ENCODE data around the gene LRRC56. TPM values are rescaled to one million over a fixed set of nuclear protein-coding genes. Genes with fewer than 3 reads are reported as not detected.

LRRC56 gene
- total and polyA plus RNA-seq, 2 of the 13 experiments (the other 11 are each of a cell fraction or from before 2014, with no cell fraction given) = 0.11 to 0.29 TPM

DNA sequence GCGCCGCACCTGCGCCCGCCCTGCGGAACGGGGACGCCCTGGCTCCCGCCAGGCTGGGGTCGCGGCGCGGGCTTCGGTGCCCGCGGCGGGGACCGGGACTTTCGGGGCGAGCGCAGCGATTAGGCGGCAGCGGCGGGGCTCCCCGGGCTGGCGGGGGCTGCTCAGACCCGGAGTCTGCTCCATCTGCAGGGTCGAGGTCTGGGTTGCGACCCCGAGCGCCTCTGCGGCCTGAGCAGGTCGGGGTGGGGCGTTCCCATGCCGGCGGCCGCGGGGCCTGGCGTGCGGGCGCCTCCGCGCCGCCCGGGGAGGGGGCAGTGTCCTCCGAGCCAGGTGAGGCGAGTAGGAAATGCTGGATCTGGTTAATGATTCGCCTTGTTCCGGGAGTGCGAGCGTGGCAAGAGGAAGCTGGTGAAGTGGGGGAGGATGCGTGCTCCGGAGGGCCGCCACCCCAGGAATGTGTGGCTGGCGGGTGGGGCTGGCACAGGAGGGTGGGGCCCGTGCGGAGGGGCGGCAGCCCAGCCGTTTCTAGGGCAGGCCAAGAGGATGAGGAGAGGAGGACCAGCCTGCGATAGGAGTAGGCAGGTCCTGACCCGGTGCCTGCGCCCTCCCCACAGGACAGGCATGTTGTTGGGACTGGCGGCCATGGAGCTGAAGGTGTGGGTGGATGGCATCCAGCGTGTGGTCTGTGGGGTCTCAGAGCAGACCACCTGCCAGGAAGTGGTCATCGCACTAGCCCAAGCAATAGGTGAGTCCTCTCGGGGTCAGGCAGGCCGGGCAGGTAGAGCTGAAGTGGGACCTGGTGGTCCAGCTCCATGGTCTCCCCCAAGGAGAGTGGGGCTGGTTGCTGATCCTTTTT, 24.0 kb downstream of the LRRC56 start (continued):
- TF ChIP-seq, protein P1, sequence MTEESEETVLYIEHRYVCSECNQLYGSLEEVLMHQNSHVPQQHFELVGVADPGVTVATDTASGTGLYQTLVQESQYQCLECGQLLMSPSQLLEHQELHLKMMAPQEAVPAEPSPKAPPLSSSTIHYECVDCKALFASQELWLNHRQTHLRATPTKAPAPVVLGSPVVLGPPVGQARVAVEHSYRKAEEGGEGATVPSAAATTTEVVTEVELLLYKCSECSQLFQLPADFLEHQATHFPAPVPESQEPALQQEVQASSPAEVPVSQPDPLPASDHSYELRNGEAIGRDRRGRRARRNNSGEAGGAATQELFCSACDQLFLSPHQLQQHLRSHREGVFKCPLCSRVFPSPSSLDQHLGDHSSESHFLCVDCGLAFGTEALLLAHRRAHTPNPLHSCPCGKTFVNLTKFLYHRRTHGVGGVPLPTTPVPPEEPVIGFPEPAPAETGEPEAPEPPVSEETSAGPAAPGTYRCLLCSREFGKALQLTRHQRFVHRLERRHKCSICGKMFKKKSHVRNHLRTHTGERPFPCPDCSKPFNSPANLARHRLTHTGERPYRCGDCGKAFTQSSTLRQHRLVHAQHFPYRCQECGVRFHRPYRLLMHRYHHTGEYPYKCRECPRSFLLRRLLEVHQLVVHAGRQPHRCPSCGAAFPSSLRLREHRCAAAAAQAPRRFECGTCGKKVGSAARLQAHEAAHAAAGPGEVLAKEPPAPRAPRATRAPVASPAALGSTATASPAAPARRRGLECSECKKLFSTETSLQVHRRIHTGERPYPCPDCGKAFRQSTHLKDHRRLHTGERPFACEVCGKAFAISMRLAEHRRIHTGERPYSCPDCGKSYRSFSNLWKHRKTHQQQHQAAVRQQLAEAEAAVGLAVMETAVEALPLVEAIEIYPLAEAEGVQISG (CRISPR knock-in tag; IDR thresholded peaks at IDR 0.05) = peak; percentile 54; the same call in 1 of the 2 replicates
- TF ChIP-seq ZFP90 (CRISPR knock-in tag; IDR thresholded peaks at IDR 0.05; ENCODE audit: borderline replicate concordance) (no peak), NCOA5 (CRISPR knock-in tag; IDR thresholded peaks at IDR 0.05) (no peak), MTF1 (CRISPR knock-in tag; IDR thresholded peaks at IDR 0.05) (no peak), SP140L (CRISPR knock-in tag; IDR thresholded peaks at IDR 0.05; ENCODE audit: borderline replicate concordance) (no peak), ZBTB43 (CRISPR knock-in tag; conservative IDR thresholded peaks at IDR 0.05) (no peak; the same call in 1 of the 2 replicates), GTF3A (CRISPR knock-in tag; conservative IDR thresholded peaks at IDR 0.05) (no peak), MEIS2 (CRISPR knock-in tag; IDR thresholded peaks at IDR 0.05) (no peak; the same call in 1 of the 2 replicates), ZNF335 (CRISPR knock-in tag; IDR thresholded peaks at IDR 0.05) (no peak; the same call in 1 of the 2 replicates), SCMH1 (CRISPR knock-in tag; IDR thresholded peaks at IDR 0.05; ENCODE audit: borderline replicate concordance) (no peak), ZHX1 (CRISPR knock-in tag; IDR thresholded peaks at IDR 0.05; ENCODE audit: low read depth) (no peak), BCL6 (CRISPR knock-in tag; IDR thresholded peaks at IDR 0.05) (peak; percentile 29; the same call in 1 of the 2 replicates), ZNF30 (CRISPR knock-in tag; IDR thresholded peaks at IDR 0.05) (no peak), MBNL3 (CRISPR knock-in tag; conservative IDR thresholded peaks at IDR 0.05) (no peak), ZFYVE20 (CRISPR knock-in tag; IDR thresholded peaks at IDR 0.05; ENCODE audit: borderline replicate concordance, low read depth) (no peak)
- TF ChIP-seq, protein P2, sequence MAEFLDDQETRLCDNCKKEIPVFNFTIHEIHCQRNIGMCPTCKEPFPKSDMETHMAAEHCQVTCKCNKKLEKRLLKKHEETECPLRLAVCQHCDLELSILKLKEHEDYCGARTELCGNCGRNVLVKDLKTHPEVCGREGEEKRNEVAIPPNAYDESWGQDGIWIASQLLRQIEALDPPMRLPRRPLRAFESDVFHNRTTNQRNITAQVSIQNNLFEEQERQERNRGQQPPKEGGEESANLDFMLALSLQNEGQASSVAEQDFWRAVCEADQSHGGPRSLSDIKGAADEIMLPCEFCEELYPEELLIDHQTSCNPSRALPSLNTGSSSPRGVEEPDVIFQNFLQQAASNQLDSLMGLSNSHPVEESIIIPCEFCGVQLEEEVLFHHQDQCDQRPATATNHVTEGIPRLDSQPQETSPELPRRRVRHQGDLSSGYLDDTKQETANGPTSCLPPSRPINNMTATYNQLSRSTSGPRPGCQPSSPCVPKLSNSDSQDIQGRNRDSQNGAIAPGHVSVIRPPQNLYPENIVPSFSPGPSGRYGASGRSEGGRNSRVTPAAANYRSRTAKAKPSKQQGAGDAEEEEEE (CRISPR knock-in tag; IDR thresholded peaks at IDR 0.05; ENCODE audit: borderline replicate concordance) = no peak
- TF ChIP-seq, protein P3, sequence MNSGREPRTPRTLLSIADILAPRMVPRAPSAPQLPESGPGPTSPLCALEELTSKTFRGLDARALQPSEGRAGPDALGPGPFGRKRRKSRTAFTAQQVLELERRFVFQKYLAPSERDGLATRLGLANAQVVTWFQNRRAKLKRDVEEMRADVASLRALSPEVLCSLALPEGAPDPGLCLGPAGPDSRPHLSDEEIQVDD (CRISPR knock-in tag; IDR thresholded peaks at IDR 0.05; ENCODE audit: borderline replicate concordance) = no peak
- TF ChIP-seq, protein P4, sequence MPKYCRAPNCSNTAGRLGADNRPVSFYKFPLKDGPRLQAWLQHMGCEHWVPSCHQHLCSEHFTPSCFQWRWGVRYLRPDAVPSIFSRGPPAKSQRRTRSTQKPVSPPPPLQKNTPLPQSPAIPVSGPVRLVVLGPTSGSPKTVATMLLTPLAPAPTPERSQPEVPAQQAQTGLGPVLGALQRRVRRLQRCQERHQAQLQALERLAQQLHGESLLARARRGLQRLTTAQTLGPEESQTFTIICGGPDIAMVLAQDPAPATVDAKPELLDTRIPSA (CRISPR knock-in tag; IDR thresholded peaks at IDR 0.05; ENCODE audit: borderline replicate concordance) = no peak
